Measurements from ENCODE around the gene CEP350.
A peak's percentile ranks its signal among the peaks of the same experiment; 100 is the strongest.
"Not testable (repeated sequence)": the region's sequence is repeated elsewhere in the genome, so short reads cannot be mapped to it uniquely, and the experiment has no call there.

The CEP350 gene

DNA sequence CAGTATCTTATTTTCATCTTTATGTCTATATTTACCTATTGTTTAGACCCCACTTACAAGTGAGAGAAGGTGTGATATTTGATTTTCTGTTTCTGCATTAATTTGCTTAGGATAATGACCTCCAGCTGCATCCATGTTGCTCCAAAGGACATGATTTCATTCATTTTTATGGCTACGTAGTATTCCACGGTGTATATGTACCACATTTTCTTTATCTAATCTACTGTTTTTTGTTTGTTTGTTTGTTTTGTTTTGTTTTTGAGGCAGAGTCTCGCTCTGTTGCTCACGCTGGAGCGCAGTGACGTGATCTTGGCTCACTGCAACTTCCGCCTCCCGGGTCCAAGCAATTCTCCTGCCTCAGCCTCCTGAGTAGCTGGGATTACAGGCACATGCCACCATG, 7.6 kb downstream of the CEP350 start:
- DNase-seq; H3K27ac Mint-ChIP-seq; H3K27me3 Mint-ChIP-seq; H3K9me3 Mint-ChIP-seq; H3K4me3 Mint-ChIP-seq; ATAC-seq (replicated peaks): not testable (repeated sequence)
- Mint-ChIP-seq H3K36me3 (peaks cover 18 to 32% of the 10 kb centered on the region in 2 donors), H3K4me1 (peaks cover 30 to 43% of the 10 kb centered on the region in 2 donors)

DNA sequence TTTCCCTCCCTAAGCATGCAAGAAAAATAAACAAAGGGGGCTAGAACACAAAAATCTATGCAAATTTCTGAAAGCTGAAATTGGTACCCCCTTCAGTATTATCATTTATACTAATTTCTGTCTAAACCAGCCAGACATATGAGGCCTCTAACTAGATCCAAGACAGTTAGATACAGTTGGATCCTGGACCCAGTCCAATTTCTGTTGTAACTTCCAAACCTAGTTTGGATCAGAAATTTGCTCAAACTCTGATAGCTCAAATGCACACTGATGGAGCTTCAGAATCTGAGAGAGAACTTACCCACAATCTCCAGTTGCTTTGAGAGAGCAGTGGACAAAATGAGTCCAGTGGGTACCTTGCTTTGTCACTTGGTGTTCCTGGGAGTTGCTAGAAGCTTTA, 11.9 kb downstream of the CEP350 start:
- Mint-ChIP-seq H3K4me1 (peaks cover 37 to 64% of the 10 kb centered on the region in 2 donors), H3K4me3 (no peak overlapping the region), H3K27me3 (no peaks in the 10 kb centered on the region), H3K9me3 (peaks cover 0 to 2% of the 10 kb centered on the region in 2 donors), H3K36me3 (peaks cover 24 to 41% of the 10 kb centered on the region in 2 donors), H3K27ac (no peak overlapping the region)
- ATAC-seq (replicated peaks) (no peak), DNase-seq (no peak)

DNA sequence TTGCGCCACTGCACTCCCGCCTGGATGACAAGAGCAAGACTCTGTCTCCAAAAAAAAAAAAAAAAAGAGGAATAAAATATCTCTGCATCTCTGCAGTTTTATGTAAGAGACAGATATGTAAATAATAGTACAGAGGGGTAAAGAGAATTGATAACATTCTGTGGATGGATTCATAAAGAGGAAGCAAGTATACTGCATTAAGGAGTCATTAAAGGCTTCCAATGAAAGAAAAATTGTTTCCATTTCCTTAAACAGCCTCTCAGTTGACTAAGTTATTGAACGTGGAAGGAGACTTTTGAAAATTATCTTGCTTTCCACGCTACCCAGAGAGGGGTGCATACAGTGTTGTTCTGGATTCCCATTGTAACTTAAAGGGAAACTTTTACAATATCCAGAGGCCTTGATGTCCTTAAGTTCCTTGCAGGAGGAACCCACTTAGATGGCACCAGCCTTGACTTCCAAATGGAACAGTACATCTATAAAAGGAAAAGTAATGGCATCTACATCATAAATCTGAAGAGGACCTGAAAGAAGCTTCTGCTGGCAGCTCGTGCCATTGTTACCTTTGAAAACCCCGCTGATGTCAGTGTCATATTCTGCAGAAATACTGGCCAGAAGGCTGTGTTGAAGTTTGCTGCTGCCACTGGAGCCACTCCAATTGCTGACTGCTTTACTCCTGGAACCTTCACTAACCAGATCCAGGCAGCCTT, 13.8 kb downstream of the CEP350 start:
- Mint-ChIP-seq H3K27me3 (no peaks in the 10 kb centered on the region), H3K27ac (peak overlapping the region; percentile 33), H3K4me3 (peak overlapping the region in 1 of 2 donors; percentile 69), H3K4me1 (peaks cover 38 to 68% of the 10 kb centered on the region in 2 donors), H3K9me3 (peaks cover 2 to 6% of the 10 kb centered on the region in 2 donors), H3K36me3 (peaks cover 16 to 31% of the 10 kb centered on the region in 2 donors)
- ATAC-seq (replicated peaks) (peak; percentile 78 to 83), DNase-seq (no peak)

DNA sequence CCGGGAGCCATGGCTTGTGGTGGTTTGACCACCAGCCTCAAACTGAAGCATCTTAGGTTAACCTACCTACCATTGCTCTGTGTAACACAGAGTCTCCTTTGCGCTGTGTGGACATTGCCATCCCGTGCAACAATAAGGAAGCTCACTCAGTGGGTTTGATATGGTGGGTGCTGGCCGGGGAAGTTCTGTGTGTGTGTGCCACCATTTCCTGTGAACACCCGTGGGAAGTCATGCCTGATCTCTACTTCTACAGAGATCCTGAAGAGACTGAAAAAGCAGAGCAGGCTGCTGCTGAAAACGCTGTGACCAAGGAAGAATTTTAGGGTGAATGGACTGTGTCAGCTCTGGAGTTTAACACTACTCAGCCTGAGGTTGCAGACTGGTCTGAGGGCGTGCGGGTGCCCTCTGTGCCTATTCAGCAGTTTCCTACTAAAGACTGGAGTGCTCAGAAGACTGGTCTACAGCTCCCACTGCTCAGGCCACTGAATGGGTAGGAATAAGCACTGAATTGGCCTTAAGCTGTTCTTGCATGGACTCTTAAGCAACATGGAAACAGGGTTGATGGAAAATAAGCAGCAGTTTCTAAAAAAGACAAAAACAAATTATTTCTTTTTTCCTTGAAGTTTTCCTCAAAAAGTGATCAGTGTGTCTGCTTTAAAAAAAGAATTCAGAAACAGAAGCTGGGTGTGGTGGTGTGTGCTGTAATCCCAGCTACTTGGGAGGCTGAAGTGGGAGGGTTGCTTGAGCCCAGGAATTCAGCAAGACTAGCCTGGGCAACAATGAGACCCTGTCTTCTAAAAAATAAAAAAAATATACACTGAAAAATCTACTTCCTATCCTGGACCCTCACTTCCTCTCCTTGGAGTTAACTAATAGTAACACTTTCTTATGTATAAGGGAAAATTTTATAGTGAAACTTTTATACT, 14.6 kb downstream of the CEP350 start:
- Mint-ChIP-seq H3K36me3 (peaks cover 20 to 33% of the 10 kb centered on the region in 2 donors), H3K27ac (peak overlapping the region; percentile 86), H3K9me3 (peaks cover 2 to 6% of the 10 kb centered on the region in 2 donors), H3K4me3 (peak overlapping the region; percentile 29 to 69), H3K4me1 (peaks cover 36 to 68% of the 10 kb centered on the region in 2 donors), H3K27me3 (no peaks in the 10 kb centered on the region)
- DNase-seq, result no peak
- ATAC-seq (replicated peaks), result peak; percentile 41 to 52

DNA sequence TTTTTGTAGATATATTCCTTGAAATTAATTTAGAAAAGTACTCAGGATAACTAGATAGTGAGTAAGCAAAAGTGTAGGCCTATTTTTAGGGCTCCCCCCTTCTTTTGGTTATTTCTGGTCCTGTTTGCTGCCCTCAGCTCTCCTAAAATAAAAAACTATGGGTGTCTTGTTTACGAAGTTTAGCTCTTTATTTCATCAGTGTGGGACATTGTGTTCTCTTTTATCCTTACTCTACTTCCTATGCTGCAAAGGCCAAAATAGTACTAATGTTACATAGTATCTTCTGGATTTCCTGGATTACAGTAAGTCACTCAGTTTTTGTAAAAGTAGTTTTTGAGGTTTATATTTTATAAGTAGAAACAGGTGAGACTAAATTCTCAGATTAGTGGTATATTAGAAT, 15.4 kb downstream of the CEP350 start:
- ATAC-seq (replicated peaks) (no peak), DNase-seq (no peak)
- H3K36me3 Mint-ChIP-seq, result peaks cover 20 to 29% of the 10 kb centered on the region in 2 donors
- no peak overlapping the region for H3K27ac Mint-ChIP-seq
- no peaks in the 10 kb centered on the region for H3K27me3 Mint-ChIP-seq
- peaks cover 2 to 6% of the 10 kb centered on the region in 2 donors for H3K9me3 Mint-ChIP-seq
- H3K4me3 Mint-ChIP-seq, result peak overlapping the region in 1 of 2 donors; percentile 3
- peaks cover 30 to 68% of the 10 kb centered on the region in 2 donors for H3K4me1 Mint-ChIP-seq

DNA sequence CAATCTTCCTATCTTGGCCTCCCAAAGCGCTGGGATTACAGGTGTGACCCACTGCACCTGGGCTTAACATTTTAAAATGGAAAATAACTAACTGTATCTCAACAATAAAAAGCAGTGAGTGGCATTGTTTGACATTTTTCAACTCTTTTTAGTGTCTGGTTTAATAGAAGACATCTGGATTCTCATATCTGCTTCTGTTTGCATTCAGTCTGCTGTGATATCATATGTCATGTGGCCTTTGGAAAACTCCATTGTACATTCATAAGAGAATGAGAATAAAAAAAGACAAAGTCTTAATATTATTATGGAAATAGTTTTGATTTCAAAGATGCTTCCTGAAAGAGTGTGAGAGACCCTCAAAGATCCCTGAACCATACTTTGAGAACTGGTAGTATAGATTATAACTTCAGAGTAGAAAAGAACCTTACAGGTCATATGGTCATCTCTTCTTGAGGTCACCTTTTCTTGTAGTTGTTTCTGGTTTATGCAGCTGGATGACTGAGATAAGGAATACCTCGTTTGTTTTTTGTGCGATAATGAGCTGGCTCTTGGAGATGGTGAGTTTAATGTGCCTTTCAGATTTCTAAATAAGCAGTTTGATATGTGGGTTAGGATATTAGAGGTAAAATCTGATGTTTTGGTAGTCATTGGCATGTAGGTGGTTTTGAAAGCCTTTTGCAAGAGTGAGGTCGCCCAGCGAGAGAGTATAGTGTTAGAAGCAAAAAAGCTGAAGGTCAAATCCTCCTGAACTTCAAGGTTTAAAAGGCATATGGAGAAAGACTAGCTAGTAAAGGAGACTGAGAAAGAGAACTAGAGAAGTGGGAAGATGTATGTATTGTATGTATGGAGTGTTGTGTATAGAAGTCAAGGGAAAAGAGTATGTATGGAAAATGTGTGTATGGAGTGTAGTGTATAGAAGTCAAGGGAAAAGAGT, 17.2 kb downstream of the CEP350 start:
- Mint-ChIP-seq H3K27me3 (no peaks in the 10 kb centered on the region), H3K9me3 (peaks cover 2 to 6% of the 10 kb centered on the region in 2 donors), H3K4me1 (peaks cover 33 to 75% of the 10 kb centered on the region in 2 donors), H3K27ac (peak overlapping the region; percentile 33), H3K4me3 (peak overlapping the region in 1 of 2 donors; percentile 1), H3K36me3 (peaks cover 20 to 30% of the 10 kb centered on the region in 2 donors)
- no peak for ATAC-seq (replicated peaks)
- DNase-seq, result no peak

DNA sequence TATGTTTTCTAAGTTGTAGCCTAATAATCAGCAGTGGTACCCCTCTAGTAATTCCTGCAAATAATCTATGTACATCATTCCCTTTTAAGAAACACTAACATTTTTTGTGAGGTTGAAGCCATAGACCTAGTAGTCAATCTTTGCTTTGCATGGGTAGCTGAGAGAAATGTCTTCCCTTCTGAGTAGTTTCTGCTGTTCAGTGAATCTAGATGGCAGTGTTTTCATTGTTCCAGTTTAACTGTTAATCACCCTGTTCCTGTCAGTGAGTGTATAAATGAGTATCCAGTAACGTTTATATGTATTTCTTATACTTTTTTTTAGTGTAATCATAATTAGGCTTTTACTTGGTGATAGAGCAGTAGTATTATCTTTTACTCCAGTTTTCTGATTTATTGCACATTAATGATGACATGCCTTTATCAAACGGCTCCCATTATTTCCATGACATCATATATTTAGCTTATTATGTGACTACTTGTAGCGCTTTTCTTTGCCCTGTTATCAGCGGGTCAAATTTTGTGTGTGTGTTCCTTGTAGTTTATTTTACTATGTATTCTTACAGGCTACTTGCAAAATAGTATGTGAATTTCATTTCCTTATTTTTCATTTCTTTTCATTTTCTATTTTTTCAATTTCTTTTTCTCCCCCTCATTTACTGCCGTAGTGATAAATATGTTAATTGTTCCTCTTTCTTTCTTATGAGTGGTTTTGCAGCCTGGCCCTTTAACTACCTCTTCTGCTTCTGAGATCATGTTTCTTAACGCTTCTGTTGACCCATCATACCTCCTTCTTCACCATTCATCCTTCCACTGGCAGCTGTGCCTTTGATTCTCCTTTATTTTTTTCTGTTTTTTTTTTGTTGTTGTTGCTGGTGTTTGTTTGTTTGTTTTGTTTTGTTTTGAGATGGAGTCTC, 18.8 kb downstream of the CEP350 start:
- peak; percentile 53 to 71 for ATAC-seq (replicated peaks)
- H3K27ac Mint-ChIP-seq, result peak overlapping the region; percentile 2
- H3K36me3 Mint-ChIP-seq, result peaks cover 19 to 30% of the 10 kb centered on the region in 2 donors
- peaks cover 0 to 6% of the 10 kb centered on the region in 2 donors for H3K9me3 Mint-ChIP-seq
- DNase-seq, result no peak
- H3K4me1 Mint-ChIP-seq, result peaks cover 37 to 77% of the 10 kb centered on the region in 2 donors
- H3K27me3 Mint-ChIP-seq, result no peaks in the 10 kb centered on the region
- peak overlapping the region; percentile 16 to 36 for H3K4me3 Mint-ChIP-seq

DNA sequence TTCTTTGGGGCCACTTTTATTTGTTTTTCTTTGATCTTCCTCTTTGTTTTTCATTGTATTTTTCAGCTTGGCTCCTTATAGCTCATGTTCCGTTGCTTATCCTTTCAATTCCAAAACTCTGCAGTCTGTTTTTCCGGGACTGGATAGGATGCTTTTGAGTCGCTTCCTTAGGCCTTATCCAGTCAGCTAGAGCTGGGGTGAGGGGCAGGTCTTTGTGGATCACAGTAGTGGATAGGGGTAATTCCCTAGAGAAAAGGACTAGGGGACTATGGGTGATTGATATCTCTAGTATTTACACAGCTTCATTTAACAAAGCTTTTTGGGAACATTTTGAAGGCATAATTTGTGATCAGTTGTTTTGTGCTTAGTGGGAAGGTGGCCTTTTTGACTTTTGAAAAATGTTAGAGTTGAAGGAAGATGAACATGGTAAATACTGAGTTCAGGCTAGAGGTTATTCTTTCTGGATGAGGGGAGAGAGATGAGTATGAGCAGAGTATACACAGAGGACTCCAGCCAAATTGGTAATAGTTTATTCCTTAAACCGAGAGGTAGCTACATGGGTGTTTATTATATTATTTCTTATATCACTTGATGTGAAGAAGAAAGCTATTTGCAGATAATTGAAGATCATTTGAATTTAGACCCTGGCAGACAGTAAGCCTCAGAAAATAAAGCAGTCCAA, 22.5 kb downstream of the CEP350 start:
- ATAC-seq (replicated peaks) (no peak), DNase-seq (no peak)
- H3K27me3 Mint-ChIP-seq, result no peaks in the 10 kb centered on the region
- H3K36me3 Mint-ChIP-seq, result peaks cover 16 to 33% of the 10 kb centered on the region in 2 donors
- no peak overlapping the region for H3K4me3 Mint-ChIP-seq
- H3K27ac Mint-ChIP-seq, result peak overlapping the region; percentile 26
- H3K4me1 Mint-ChIP-seq, result peaks cover 27 to 64% of the 10 kb centered on the region in 2 donors
- H3K9me3 Mint-ChIP-seq, result peaks cover 3 to 5% of the 10 kb centered on the region in 2 donors

DNA sequence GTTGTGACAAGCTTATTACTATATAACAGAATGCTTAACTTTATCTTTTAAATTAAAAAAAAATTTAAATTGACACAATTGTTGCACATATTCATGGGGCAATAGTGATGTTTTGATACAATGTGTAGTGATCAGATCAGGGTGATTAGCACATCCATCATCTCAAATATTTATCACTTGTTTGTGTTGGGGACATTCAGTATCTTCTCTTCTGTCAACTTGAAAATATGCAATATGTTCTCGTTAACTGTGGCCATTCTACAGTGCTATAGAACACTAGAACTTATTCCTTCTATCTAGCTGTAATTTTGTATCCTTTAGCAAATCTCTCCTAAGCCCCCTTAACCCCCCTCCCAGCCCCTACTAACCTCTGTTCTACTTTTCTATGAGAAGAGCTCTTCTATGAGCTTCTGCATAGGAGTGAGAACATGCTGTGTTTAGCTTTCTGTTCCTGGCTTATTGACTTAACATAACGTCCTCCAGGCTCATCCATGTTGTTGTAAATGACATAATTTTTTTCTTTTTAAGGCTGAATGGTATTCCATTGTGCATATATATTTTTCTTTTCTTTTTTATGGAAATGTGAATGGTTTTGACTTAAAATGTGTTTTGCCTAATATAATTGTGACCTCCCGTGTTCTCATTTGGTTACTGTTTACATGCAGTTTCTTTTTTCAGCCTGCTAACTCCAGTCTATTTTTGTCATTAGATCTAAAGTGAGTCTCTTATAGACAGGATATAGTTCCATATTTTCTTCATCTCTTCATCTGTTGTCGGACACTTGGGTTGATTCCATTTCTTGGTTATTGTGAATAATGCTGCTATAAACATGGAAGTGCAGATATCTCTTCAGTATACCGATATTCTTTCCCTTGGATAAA, 23.8 kb downstream of the CEP350 start:
- DNase-seq (no peak), ATAC-seq (replicated peaks) (no peak)
- peaks cover 13 to 28% of the 10 kb centered on the region in 2 donors for H3K36me3 Mint-ChIP-seq
- no peaks in the 10 kb centered on the region for H3K27me3 Mint-ChIP-seq
- H3K4me3 Mint-ChIP-seq, result no peak overlapping the region
- peaks cover 19 to 50% of the 10 kb centered on the region in 2 donors for H3K4me1 Mint-ChIP-seq
- peaks cover 0 to 3% of the 10 kb centered on the region in 2 donors for H3K9me3 Mint-ChIP-seq
- no peak overlapping the region for H3K27ac Mint-ChIP-seq

DNA sequence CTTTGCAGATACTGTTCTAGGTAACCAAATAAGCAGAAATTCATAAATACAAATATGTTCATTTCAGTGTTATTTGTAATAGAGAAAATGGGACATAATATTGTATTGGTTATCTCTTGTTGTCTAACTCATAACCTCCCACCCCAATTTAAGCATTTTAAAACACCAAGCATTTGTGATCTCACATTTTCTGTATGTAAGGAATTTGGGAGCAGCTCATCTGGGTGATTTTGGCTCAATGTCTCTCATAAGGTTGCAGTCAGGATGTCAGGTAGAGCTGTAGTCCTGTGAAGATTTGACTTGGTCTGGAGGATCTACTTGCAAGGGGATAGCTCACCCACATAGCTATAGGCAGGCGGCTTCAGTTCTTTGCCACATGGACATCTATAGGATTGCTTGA, 29.5 kb downstream of the CEP350 start:
- Mint-ChIP-seq H3K27ac (no peak overlapping the region), H3K4me3 (no peak overlapping the region), H3K4me1 (peaks cover 8 to 17% of the 10 kb centered on the region in 2 donors), H3K9me3 (peaks cover 0 to 3% of the 10 kb centered on the region in 2 donors), H3K36me3 (peaks cover 9 to 19% of the 10 kb centered on the region in 2 donors), H3K27me3 (no peaks in the 10 kb centered on the region)
- no peak for DNase-seq
- no peak for ATAC-seq (replicated peaks)

DNA sequence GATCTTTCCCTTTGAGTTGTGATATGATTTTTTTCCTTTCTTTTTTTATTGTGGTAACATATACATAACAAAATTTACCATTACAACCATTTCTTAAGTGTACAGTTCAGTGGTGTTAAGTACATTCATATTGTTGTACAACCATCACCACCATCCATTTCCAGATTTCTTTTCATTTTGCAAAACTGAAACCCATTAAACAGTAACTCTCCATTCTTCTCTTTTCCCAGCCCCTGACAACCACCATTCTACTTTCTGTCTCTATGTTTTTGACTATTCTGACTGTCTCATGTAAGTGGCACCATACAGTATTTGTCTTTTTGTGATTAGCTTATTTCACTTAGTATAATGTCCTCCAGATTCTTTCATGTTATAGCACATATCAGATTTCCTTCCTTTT, 30.3 kb downstream of the CEP350 start:
- Mint-ChIP-seq H3K9me3 (no peaks in the 10 kb centered on the region), H3K4me1 (peaks cover 8 to 15% of the 10 kb centered on the region in 2 donors), H3K36me3 (peaks cover 4 to 10% of the 10 kb centered on the region in 2 donors), H3K4me3 (no peak overlapping the region), H3K27ac (no peak overlapping the region), H3K27me3 (no peaks in the 10 kb centered on the region)
- DNase-seq, result no peak
- no peak for ATAC-seq (replicated peaks)

DNA sequence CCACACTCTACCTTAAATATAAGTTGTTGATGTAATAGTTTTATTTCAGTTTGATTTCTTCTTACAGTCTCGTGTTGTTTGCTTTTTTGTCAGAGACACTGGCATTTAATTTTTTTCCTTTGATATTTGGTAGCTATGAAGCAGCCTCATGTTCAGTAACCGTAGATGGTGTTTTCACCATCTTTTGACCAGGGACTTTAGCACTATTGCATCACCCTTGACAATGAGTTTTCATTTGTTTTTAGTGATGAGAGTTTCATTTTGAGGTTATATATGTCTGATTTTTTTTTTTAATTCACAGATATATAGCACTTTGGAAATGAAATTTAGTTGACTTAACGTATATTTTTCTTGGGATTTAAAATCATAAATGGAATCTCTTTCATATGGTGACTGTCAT, 36.2 kb downstream of the CEP350 start:
- peaks cover 20 to 26% of the 10 kb centered on the region in 2 donors for H3K36me3 Mint-ChIP-seq
- no peak for ATAC-seq (replicated peaks)
- H3K27me3 Mint-ChIP-seq, result no peaks in the 10 kb centered on the region
- no peaks in the 10 kb centered on the region for H3K9me3 Mint-ChIP-seq
- no peak overlapping the region for H3K4me3 Mint-ChIP-seq
- DNase-seq, result no peak
- peaks cover 4 to 9% of the 10 kb centered on the region in 2 donors for H3K4me1 Mint-ChIP-seq
- H3K27ac Mint-ChIP-seq, result no peak overlapping the region

All from stimulated activated naive B cell treated with anti-CD40 and anti-IgM and Interleukin-4, amounts not matched to agents 10 μg/mL and 1 μg/mL and 100 μg/mL, for 72 hours (primary cell).